GM18499 (cell line): ENCODE results near the gene FAM221B.
A peak's percentile ranks its signal among the peaks of the same experiment; 100 is the strongest.

Experiments
- ATAC-seq: cut with Tn5 transposase; IDR thresholded peaks from one replicate; pipeline ENCODE4 v1.9.1; 2021; ENCODE audit warnings: moderate number of reproducible peaks; ENCODE audit not compliant: insufficient read depth, unreplicated experiment

Gene FAM221B

DNA sequence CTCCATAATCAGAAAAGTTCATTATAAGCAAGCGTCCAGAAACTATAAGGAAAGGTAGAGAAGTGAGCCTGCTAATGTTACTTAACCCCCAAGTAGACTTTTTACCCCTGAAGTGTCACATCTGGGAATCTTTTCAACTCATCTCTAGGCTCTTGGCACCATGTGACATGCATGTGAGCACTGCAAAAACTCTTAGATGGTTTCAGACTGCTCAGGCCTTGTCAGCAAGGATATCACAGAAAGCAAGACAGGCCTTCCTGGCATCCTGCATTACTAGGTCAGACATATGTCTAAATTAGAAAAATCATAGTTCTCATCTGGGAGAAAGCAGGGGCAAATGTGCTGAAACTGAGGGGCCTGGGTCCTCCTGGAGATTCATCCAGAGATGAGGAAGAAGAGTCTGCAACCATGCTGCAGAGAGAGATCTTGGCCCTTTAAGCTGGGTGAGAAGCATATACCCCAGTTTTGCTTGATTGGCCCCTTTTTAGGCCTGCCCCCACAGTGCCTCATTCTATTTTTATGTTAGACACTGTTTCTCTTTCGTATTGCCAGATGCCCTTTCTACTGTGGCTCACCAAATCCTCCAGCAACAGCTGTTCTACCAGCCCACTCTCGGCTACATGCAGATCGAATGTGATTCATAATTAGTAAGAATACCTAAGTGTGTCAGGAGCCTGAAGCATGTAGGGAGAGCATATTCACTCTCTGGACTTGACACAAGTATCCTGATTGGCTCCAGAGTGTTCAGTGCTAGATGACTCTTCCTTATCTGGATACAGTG, 19.4 kb upstream of the FAM221B start:
- peak; percentile 59 for ATAC-seq

DNA sequence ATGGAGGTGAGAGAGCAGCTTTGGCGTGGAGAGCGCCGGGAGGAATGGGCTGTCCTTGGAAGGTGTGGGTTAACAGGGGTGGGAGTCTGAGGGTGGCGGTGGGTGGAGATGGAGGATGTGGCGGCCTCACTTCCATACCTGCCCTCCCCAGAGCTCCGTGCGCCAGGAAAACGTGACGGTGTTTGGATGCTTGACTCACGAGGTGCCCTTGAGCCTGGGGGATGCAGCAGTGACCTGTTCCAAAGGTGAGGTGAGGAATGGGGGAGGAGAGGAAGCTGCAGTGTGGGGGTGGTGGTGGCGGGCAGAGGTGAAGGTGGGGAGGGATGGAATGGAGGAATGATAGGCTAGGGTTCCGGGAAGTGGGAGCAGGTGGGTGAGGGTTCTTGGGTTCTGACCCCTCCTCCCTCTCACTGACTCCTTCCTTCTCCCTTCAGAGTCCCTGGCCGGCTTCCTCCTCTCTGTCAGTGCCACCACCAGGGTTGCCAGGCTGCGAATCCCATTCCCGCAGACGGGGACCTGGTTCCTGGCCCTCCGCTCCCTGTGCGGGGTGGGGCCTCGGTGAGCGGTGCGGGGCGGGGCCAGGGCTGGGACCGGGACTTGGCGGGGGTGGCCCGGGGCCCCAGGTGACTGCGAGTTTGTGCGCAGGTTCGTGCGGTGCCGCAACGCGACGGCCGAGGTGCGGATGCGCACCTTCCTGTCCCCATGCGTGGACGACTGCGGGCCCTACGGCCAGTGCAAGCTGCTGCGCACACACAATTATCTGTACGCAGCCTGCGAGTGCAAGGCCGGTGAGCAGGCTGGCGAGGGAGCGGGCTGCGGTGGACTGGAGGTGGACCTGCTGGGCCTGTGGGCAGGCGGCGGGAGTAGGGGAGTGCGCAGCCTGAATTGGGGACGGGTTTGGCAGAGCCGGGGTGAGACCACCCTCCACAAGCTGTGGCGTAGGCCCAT, 17.6 kb upstream of the FAM221B start:
- ATAC-seq = no peak

DNA sequence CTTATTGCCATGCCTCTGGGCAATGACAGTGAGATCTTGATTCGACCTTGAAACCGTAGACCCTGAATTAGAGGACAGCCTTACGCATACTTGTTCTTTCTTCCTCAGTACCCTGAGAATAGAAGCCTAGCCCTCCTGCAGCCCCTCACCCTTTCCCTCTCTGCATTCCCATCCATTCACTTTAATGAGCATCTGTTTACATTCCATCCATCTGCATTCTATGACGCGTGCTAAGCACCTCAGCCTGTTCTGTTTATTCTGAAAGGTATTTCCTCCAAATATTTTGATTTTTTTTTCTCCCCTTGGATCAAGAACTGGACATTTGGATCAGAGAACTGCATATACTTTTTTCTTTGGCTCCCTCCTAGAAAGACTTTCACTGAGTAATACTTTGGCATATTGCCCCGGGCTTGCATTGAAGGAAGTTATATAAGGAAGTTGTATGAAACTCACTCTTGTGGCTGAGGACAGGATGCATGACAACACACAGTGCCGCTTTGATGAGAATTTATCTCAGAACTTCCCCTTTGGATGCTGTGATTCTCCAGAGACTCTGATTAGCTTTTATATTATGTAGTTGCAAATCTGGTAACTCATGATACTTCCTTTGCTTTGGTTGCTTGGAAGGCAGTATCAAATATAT, 16.2 kb upstream of the FAM221B start:
- no peak for ATAC-seq

DNA sequence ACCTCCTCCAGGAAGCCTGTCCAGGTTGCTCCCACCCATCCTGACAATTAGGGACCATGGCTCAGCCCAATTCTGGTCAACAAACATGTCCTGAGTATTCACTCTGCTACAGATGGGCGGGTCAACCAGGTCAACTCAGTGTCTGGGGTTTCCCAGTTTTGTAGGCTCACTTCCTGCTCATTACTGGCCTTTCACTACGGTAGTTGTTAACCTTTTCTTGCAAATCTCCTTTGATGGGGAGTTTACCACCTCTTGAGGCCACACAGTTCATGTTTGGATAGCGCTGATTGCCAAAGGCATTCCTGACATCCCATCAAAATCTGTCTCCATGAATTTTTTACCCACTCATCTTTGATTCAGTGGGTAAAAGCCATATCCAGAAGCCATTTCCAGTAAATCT, 14.3 kb upstream of the FAM221B start:
- ATAC-seq = peak; percentile 64

DNA sequence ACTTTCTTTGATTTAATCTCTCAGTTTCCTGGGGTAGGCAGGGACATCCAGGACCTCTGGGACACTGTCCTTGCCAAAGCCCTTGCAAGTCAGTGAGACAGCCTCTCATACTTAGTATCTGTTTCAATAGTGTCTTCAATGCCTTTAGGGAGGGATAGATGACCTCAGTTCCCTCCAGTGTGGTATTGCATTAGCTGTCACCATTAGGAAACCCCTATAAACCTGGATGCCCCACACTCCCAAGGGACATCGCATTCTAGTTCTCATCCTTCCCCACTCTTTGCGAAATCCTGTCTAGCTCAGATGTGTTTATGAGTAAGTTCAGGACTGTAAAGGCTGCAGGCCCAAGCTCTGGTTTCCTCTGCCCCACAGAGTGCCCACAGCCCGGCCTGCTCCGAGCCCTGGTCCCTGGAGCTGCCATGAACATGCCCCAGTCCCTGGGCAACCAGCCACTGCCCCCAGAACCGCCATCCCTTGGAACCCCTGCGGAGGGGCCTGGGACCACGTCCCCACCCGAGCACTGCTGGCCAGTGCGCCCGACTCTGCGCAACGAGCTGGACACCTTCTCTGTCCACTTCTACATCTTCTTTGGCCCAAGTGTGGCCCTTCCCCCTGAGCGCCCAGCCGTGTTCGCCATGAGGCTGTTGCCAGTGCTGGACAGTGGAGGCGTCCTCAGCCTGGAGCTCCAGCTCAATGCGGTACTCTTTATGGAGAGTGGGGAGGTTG, 13.7 kb upstream of the FAM221B start:
- no peak for ATAC-seq

DNA sequence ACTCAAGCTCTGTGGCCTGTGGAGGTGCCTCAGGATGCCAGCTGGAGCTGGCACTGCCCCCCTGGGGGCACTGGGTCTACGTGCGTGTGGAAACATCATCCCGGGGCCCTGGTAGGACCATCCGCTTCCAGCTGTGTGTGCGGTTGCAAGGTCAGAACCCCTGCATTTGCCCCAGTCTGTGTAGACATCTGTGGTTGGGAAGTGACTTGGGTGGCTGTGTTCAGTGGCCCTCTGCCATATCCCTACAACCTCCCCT, 13.0 kb upstream of the FAM221B start:
- no peak for ATAC-seq

DNA sequence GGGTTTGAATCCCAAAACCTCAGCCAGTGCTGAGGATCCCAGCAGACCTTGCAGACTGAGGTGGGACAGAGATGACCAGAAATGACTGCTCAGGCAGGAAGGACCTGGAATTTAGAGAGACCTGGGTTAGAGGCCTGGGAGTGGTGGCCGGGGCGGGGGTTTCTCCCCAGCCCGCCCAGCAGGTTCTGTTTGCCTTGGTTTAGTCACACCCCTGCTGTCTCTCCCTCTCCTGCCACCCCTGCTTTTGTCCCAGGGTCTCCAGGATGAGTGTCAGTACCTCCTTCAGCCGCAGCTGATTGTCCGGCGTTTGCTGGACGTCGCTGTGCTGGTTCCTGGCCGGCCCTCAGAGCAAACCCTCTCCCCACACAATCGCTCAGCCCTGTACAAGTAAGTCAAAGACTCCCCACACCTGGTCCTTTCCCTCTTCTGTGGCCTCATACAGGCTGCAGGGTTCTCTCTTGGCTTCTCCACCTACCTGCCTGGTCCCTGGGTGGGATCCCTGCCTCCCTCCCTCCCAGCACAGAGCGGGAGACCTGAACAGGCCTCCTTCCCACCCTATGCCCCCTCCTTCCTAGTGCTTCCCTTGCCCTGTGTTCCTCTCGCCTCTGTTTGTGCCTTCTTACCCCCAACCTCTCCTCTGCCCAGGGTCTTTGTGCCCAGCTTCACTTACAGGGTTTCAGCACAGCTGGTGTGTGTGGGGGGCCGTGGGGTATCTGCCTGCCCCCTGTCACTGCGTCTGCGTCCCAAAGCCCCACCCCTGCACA, 12.5 kb upstream of the FAM221B start:
- no peak for ATAC-seq

DNA sequence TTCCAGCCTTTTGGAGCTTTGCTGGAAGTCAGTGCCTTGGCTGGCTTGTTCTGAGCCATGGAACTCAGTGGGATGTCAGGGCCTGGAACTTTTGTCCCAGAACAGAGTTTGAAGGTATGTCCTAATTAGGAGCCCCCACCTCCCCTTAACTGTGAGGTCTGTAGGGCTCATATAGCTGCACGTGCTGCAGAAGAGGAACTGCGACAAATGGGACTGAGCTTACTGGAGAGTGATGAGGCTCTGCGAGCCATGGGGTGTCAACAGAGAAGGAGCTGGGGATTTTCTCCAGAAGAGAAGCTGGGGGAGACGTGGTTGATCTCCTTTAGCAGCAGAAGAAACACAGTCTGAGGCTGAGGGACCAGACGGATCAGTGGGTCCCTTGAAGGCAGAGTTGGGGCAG, 11.4 kb upstream of the FAM221B start:
- no peak for ATAC-seq

DNA sequence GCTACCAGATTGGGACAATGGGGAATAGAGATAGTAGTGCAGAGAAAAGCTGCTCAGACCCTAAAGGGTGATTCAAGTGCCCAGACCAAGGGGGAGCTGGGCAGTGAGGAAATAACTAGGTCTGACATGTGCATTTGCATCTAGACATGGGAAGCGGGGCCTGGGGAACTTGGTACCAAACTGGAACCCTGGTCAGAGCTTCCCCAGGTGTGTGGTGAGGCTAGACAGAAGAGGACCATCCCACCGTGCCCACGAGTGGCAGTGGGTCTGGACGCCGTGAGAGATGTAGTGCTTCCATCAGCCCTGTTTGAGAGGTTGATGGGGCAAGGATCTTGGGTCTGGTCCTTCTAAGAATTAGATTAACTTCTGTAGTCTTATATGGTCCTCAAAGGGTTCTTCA, 8.1 kb upstream of the FAM221B start:
- no peak for ATAC-seq

DNA sequence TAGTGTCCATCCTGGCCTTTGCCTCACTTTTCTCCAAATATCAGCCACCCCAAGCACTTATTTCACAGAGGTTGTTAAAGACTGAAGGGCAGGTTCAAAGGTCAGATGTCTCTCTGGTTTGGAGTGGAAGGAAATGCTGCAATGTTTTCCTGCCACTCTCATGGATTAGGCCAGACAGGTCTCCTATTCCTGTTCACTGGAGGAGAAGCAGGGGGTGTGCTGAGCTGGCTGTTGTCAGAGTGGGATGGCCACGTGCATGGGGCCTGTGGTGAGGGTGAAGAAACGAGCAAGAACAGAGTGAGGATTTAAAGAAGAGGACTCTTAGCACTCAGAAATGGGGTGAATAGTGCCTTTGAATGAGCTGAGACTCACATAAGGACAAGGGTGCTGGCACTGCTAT, 7.2 kb upstream of the FAM221B start:
- ATAC-seq = no peak

DNA sequence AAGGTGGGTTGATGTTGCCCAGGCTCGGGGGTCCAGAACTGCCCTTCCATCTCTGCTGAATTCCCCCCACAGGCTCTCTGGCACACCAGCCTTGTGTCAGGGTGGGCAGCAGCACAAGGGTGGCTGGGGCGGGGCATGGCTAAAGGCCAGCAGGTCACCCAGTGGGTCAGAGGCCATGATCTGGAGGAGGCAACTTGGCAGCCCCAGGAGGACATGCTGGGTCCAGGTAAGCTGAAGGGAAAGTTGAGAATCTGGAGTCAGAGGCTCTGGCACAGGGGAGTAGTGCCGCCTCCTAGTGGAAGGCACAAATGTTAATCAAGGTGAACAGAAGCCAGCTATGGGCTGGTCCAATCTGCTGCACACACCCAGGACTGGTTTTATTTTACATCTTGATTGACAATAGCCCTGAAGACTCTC, 6.7 kb upstream of the FAM221B start:
- no peak for ATAC-seq

DNA sequence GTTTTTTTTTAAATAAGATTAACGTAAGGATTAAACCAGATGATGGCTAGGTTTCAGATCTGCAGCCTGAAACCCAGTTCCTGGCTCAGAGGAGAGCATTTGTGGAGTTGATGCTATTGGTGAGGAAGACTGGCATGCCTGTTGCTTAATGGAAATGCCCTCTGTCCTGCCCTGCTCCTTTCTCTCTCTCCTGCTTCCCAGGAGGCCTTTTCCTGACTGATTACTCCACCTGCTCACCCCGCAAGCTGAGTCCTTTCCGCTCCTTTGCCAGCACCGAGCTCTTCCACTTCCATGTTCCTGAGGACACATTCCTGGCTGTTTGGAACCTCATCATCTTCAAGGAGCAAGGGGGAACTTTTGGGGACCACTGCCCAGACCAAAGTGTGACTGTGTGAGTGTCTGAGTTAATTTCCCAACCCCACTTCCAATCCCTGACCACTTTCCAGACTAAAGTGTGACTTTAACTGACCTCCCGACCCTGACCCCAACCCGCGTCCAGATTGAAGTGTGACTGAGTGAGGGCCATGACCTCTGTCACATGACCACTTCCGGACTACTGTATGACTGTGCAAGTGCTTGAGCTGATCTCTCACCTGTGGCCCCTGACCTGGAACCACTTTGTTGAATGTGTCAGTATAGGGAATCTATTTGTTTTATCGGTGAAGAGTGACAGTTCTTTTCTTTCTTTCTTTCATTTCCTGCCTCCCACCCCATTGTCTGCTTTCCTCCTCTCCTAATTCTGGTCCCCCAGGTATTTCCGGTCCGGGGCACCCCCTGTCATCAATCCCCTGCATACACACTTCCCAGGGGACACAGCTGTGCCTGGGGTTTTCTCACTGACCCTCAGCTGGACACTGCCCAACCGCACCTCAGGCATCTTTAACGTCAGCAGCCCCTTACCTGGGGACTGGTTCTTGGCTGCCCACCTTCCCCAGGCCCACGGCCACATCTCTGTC, 6.0 kb upstream of the FAM221B start:
- no peak for ATAC-seq

DNA sequence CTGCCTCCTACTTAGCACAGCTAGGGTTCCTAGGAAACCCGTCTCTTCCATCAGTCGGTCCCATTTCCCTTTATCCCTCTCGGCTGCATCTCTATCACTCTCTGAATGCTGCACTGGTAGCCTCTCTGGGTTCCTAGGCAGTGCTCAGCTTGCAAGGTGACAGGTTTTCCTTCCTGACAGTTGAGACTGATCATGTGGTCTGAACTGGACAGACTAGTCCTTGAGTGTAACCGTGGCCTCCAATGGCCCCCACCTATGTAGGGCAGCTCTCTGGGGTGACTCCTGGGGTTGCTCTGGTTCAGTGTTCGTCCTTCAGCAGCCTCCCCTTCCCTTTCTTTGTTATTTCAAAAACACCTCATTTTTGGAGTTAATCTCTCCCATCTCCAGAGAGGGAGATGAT, 4.3 kb upstream of the FAM221B start:
- ATAC-seq = no peak

DNA sequence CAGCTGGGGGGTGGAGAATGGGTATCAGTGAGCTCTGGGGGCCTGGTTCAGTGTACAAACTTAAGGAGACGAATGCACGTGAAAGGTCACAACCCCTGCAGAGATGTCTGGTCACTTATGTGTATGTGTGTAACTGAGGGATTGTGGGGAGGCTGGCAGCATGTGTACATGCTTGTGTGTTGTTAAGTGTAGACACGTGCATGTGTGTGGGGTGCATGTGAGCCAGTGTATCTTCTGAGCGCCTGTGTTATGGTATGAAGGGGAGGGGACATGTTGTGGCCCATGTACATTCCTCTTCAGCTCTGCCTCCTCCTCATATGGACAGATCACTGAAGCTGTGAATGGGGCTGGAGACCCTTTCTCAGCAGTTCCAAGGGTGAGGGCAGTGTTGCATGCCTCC, 2.5 kb upstream of the FAM221B start:
- ATAC-seq = no peak

DNA sequence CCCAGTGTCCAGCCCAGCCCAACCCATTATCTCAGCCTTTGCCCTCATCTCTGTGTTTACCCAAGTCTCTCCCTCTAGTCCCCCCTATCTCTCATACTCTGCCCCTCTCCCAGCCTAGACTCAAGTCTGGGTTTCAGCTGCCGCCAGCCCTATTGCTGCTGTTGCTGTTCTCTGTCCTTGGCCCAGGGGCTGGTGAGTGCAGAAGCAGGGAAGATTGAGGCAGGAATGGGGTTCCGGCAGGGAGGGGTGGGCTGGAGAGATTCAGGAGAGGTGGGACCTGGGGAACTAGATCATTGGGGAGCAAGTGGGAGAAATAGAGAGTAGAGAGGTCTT, 1.2 kb upstream of the FAM221B start:
- ATAC-seq = no peak

DNA sequence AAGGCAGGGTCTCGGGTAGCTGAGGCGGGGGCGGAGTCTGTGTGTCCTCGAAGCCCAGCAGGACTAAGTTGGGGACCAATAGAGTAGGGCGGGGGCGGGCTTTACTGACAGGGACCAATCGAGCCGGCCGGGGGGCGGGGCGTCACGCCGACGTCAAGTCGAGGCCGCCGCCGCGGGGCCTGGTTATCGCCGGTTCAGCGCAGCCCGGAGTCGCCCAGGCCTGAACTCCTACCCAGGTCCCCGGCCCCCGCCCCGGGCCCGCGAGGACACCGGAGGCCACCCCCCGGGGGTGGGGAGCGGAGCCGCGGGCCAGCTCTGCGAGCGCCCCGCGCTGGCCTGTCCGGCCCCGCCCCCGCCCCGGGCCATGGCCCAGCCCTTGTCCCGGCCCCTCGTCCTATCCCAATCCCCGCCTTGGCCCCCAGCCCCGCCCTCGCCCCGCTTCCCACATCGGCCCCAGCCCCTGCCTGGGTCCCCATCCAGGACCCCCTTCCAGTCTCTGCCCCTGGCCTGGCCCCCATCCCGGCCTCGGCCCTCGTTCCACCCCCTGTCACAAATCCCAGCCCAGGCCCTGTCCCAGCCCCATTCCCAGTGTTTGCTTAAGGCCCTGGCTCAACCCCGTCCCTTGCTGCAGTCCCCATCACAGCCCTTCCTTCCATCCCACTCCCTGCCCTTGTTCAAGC, 692 bp upstream of the FAM221B start, which contains the start of gene TMEM8B:
Gene TMEM8B (plus strand): TSS at position 145 of the 680 bp plus-strand sequence. CDS start 220 bp downstream, at position 365.
- ATAC-seq = no peak

DNA sequence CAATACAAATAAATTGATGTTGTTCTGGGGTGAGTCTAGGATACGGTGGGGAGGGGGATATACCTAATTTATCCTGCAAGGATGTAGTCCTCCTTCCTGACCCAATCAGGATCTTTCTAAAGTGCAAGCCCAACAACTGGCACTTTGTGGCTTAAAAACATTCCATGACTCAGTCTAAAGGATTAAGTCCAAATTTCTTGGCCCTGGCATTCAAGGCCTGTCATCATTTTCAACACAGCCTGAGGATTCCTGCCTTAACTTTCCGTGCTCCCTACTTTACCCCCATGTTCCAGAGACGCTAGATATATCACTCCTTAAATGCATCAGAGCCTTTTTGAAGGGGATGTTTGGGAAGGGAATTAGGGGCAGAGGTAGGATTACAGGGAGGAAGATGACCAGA, 1.0 kb downstream of the FAM221B start:
- ATAC-seq = no peak

DNA sequence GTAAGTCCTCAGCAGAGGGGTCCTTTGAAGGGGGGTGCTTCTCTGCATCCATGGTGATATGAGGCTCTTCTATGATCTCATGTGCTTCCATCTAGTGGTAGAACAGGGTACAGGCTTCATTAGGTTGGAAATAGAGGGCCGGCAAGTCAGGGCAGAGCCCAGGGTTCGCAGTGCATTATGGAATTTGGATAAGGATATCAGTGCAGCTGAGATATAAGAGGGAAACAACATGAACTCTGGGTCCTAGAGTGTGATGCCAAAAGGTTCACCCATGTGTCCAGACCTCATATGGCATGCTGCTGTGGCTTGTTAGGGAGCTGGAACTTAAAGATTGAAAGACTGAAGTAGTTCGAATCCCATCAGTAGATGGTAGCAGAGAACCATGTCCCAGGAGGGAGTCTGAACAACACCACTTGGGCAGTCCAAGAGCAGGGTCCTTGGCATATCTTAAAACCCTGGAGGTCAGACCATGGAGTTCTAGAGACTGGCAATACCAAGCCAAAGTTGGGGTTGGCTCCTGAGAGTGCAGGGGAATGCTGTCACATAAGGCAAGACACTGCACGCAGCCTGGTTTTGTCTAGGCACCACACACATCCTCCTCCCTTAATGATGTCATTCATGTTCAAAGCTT, 2.3 kb downstream of the FAM221B start:
- ATAC-seq = no peak
